ELR (cell line): ENCODE measurements around the gene OR51F1.
"Not testable (repeated sequence)": the region's sequence is repeated elsewhere in the genome, so short reads cannot be mapped to it uniquely, and the experiment has no call there.

Experiments used
- DNase-seq: peaks from one replicate; pipeline ENCODE4 v3.0.0-alpha.2; 2015; ENCODE audit warnings: low read depth

Gene OR51F1

GRCh38 chr11:4769838-4770237 lies at the start of gene OR51F1:
Gene OR51F1 (minus strand): TSS chr11:4769938. CDS start chr11:4769938, 0 bp downstream.
- no peak for DNase-seq

- no peak for DNase-seq
Observed at GRCh38 chr11:4809246-4809645, 39.5 kb upstream of the OR51F1 start.

GRCh38 chr11:4808476-4808875 lies 38.7 kb upstream of the OR51F1 start:
- DNase-seq = no peak

GRCh38 chr11:4804280-4804679 lies 34.5 kb upstream of the OR51F1 start, which contains the start of gene OR52R1:
Gene OR52R1 (minus strand): TSS chr11:4804380. CDS start chr11:4804380, 0 bp downstream.
- DNase-seq = no peak

- DNase-seq = not testable (repeated sequence)
Observed at GRCh38 chr11:4801316-4801715, 31.6 kb upstream of the OR51F1 start.

- DNase-seq = no peak
Observed at GRCh38 chr11:4798427-4799183, 28.9 kb upstream of the OR51F1 start.

- DNase-seq = no peak
Observed at GRCh38 chr11:4797206-4797605, 27.5 kb upstream of the OR51F1 start.

GRCh38 chr11:4782454-4782853 lies 12.7 kb upstream of the OR51F1 start:
- DNase-seq = no peak

GRCh38 chr11:4768094-4768493 lies 1.6 kb downstream of the OR51F1 start:
- DNase-seq = no peak

DNA sequence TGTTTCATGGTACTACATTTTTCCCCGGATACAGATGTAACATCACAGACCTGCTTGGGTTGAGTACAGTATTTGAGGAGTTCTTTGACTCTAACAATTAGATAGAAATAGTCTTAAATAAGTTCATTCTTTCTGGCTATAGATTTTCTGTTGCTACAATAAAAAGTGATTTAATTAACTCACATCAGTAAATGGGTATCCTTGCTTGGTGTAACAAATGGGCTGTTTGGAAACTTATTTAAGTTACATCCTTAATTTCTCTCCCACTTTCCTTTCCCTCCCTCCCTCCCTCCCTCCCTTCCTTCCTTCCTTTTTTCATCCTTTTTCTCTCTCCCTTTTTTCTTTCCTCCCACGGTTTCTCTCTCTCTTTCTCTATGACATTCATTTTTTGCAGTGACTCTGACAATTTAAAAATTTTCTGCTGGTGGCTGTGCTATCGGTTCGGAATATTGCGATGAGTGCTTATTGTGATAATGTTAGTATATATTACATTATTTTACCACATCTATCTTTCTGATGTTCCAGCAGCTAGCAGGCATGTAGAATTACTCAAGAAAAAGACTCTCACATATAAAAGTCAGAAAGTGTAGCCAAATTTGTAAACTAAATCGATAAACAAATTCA lies 3.2 kb downstream of the OR51F1 start:
- DNase-seq = no peak

DNA sequence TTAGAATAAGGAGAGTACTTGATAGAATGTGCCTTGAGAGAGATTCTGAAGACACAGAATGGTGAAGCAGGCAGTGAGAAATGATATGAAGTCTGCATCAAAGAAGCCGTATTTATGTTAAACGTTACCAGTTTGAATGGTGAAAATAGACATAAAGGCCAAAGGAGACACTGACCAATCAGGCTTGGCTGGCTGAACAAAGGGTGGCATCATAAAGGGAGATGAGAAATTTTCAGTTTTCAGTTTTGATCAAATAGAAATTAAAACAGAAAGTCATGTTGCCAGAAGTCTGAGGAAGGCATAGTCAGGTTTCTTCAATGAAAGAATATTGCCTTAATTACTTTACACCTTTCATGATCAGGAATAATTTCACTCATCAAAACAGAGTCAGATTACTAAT lies 6.6 kb downstream of the OR51F1 start:
- no peak for DNase-seq

DNA sequence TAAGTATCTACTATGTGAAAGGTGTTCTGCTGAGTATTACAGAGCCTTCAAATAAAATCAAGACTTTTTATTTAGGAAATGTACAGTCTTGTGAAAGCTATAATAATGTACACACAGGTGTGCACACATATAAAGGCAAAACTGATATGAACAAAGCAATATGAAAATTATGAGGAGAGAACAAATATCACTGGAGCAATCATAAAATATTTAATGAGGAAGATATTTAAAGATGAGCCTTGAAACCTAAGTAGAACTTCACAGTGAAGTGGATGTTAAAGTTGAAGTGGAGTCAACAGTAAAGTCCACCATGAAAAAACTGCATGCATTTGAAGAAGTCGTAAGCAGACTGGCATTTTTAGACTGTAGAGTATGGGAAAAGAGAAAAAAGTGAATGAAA lies 18.5 kb downstream of the OR51F1 start:
- no peak for DNase-seq

GRCh38 chr11:4748438-4748837 lies 21.3 kb downstream of the OR51F1 start:
- peak; percentile 32 for DNase-seq

DNA sequence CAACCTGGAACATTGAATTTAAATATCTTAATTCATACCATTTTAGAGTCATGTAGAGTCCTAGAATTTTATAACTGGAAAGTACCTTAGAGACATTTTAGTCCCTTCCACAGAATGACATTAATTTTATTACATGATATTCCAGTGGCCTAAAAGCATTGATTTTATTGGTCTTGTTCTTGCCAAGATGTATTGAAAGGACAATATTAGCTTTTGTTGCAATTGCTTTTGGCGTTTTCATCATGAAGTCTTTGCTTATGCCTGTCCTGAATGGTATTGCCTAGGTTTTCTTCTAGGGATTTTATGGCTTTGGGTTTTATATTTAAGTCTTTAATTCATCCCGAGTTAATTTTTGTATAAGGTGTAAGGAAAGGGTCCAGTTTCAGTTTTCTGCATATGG lies 29.0 kb downstream of the OR51F1 start:
- DNase-seq = no peak

- no peak for DNase-seq
Observed at GRCh38 chr11:4727171-4727570, 42.6 kb downstream of the OR51F1 start.

DNA sequence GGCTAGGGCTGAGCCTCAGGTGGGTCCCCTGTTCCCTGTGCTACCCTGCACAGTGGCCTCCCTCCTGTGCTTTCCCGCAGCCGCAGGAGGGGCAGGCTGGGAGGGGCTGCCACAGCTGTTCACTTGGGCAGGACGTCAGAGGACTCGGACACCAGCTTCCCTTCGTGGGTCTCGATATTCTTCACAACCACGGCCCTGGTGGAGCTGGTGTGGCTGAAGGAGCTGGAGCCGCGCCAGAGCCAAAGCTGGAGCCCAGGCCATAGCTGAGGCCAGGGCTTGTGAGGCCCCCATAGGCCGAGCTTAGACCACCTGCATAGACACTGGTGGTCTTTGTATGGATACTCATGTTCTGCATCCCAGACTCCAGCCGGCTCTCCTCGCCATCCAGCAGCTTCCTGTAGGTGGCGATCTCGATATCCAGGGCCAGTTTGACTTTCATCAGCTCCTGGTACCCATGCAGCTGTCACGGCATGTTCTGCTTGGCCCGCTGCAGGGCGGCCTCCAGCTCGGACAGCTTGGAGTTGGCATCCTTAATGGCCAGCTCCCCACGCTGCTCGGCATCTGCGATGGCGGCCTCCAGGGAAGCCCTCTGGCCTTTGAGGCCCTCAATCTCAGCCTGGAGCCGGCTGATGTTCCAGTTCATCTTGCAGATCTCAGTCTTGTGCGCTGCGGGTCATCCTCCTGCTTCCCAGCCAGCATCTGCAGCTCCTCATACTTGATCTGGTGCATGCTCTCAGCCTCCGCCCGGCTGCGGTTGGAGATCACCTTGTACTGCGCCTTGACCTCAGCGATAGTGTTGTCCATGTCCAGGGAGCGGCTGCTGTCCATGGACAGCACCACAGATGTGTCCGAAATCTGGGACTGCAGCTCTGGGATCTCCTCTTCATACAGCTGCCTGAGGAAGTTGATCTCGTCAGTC lies 46.9 kb downstream of the OR51F1 start:
- DNase-seq = not testable (repeated sequence)
